ENCODE results near the gene EXOC6B.

EXOC6B gene

DNA sequence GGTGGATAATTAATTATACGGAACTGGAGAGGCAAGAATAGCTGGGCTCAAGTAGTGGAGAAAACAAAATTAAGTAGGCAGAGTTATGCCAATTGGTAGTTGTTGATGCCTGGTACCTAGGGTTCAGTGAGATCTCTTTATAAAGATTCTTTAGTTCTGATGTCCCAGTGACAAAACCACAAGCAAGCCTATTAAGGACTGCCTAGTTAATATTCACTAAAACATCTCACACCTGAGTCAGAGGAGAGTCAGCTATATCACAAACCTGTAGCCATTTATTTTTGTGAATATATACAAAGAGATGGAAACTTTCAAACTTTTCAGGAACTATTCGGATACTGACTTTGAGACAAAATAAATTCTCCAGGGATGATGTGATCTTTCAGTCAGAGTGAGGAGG lies 464.3 kb downstream of the EXOC6B start:
- H3K4me3 ChIP-seq (ENCODE audit: low read depth, low read length) = no peak overlapping the region
- no peak for TF ChIP-seq CTCF (IDR thresholded peaks at IDR 0.05; ENCODE audit: insufficient read depth, low read depth, low read length, missing control alignments)
- no peak for DNase-seq (ENCODE audit: low read depth)

DNA sequence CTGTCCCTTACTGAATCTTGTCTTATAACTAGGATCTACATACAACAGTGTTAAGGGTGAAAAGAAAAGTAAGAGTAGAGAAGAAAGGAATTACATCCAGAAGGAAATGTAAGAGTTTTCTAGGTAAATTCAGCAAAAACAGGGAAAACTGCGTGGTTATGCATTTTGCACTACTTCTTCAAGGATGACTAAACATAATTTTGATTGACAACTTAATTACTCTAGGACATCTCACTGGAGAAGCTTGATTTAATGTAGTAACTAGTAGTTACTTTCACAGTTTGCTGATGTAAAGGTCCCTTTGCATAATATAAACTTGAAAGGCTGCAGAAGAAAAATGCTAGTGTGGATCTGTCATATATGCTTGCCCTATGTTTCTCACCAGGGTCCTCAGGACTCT lies 464.8 kb downstream of the EXOC6B start:
- TF ChIP-seq CTCF (IDR thresholded peaks at IDR 0.05; ENCODE audit: insufficient read depth, low read depth, low read length, missing control alignments) = no peak
- DNase-seq (ENCODE audit: low read depth) = no peak
- no peak overlapping the region for H3K4me3 ChIP-seq (ENCODE audit: low read depth, low read length)

DNA sequence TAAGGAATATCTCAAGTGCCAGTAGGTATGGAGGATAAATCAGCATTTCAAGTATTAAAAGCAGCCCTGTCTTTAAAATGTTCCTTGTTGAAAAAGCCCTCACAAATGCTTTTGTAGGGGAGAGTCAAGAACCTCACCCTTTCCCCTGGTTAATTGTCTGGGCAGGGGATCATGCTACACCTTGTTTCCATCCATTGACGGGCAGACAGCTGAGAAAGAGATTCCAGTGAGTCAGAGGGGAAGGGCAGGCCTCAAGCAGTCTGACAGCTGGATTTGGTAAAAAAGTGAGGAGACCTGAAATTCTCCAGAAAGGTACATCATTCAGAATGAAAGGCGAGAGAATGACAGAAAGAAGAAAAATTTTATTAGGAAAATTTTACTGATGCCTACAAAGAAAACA lies 475.0 kb downstream of the EXOC6B start:
- no peak for DNase-seq (ENCODE audit: low read depth)
- no peak for TF ChIP-seq CTCF (IDR thresholded peaks at IDR 0.05; ENCODE audit: insufficient read depth, low read depth, low read length, missing control alignments)
- no peak overlapping the region for H3K4me3 ChIP-seq (ENCODE audit: low read depth, low read length)

GRCh38 chr2:72349016-72349415 lies 476.8 kb downstream of the EXOC6B start:
- no peak for TF ChIP-seq CTCF (IDR thresholded peaks at IDR 0.05; ENCODE audit: insufficient read depth, low read depth, low read length, missing control alignments)
- H3K4me3 ChIP-seq (ENCODE audit: low read depth, low read length) = no peak overlapping the region
- no peak for DNase-seq (ENCODE audit: low read depth)

- TF ChIP-seq CTCF (IDR thresholded peaks at IDR 0.05; ENCODE audit: insufficient read depth, low read depth, low read length, missing control alignments) = no peak
- no peak overlapping the region for H3K4me3 ChIP-seq (ENCODE audit: low read depth, low read length)
- DNase-seq (ENCODE audit: low read depth) = no peak
These were observed 478.8 kb downstream of the EXOC6B start for GRCh38 chr2:72347081-72347480.

DNA sequence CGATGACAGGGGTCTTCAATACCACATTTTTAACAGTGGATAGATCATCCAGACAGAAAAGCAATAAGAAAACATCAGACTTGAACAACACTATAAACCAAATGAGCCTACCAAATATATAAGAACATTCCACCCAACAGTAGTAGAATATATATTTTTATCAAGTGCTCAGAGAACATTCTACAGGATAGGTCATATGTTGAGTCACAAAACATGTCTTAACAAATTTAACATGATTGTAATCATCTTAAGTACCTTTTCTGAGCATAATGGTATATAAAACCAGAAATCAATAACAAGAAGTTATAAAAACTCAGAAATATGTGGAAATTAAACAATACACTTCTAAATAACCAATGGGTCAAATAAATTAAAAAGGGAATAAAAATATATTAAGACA lies 484.2 kb downstream of the EXOC6B start:
- TF ChIP-seq CTCF (IDR thresholded peaks at IDR 0.05; ENCODE audit: insufficient read depth, low read depth, low read length, missing control alignments) = no peak
- no peak for DNase-seq (ENCODE audit: low read depth)
- H3K4me3 ChIP-seq (ENCODE audit: low read depth, low read length) = no peak overlapping the region

- TF ChIP-seq CTCF (IDR thresholded peaks at IDR 0.05; ENCODE audit: insufficient read depth, low read depth, low read length, missing control alignments) = no peak
- H3K4me3 ChIP-seq (ENCODE audit: low read depth, low read length) = no peak overlapping the region
- no peak for DNase-seq (ENCODE audit: low read depth)
These were observed 485.2 kb downstream of the EXOC6B start for GRCh38 chr2:72340665-72341064.
